IPS-18c (cell line): ENCODE data around the gene ISM1.

Experiments
- H3K4me3 ChIP-seq: 2 replicates; pipeline ENCODE4 v1.7.0; 2013; ENCODE audit warnings: low read depth, mild to moderate bottlenecking, low read length, moderate library complexity; ENCODE audit not compliant: insufficient read depth
- H3K9me3 ChIP-seq: one replicate; pipeline ENCODE4 v1.6.1; 2013; ENCODE audit warnings: mild to moderate bottlenecking, low read length, moderate library complexity; ENCODE audit not compliant: control insufficient read depth, insufficient read depth

Gene ISM1

GRCh38 chr20:13286607-13287006 is 65.5 kb downstream of the ISM1 start:
- no peak overlapping the region for H3K4me3 ChIP-seq
- H3K9me3 ChIP-seq = no peaks in the 10 kb centered on the region

GRCh38 chr20:13288357-13288756 is 67.3 kb downstream of the ISM1 start:
- Histone ChIP-seq H3K4me3 (no peak overlapping the region), H3K9me3 (no peaks in the 10 kb centered on the region)

GRCh38 chr20:13289031-13289430 is 68.0 kb downstream of the ISM1 start:
- H3K4me3 ChIP-seq = no peak overlapping the region
- H3K9me3 ChIP-seq = no peaks in the 10 kb centered on the region

GRCh38 chr20:13290724-13291123 is 69.7 kb downstream of the ISM1 start:
- H3K4me3 ChIP-seq = no peak overlapping the region
- H3K9me3 ChIP-seq = no peaks in the 10 kb centered on the region

GRCh38 chr20:13291157-13291556 is 70.1 kb downstream of the ISM1 start:
- H3K4me3 ChIP-seq = no peak overlapping the region
- no peaks in the 10 kb centered on the region for H3K9me3 ChIP-seq

GRCh38 chr20:13292201-13292885 is 71.3 kb downstream of the ISM1 start:
- Histone ChIP-seq H3K9me3 (no peaks in the 10 kb centered on the region), H3K4me3 (no peak overlapping the region)

DNA sequence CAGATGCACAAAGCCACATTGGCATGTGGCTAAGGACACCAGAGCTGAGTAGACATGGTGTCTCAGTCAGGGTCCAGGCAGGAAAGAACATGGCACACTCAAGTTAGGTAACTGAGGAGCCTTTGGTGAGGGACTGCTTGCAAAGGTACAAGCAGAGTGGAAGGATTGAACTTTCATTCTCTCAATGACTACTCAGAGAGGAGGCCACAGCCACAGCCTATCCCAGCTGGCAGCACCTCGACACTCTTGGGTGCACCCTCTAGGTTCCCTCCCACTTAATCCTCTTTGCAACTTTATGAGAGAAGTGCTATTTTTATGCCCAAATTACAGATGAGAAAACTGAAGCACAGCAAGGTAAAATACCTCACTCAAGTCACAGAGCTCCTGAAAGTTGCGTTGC is 73.4 kb downstream of the ISM1 start:
- H3K9me3 ChIP-seq = no peaks in the 10 kb centered on the region
- H3K4me3 ChIP-seq = no peak overlapping the region

DNA sequence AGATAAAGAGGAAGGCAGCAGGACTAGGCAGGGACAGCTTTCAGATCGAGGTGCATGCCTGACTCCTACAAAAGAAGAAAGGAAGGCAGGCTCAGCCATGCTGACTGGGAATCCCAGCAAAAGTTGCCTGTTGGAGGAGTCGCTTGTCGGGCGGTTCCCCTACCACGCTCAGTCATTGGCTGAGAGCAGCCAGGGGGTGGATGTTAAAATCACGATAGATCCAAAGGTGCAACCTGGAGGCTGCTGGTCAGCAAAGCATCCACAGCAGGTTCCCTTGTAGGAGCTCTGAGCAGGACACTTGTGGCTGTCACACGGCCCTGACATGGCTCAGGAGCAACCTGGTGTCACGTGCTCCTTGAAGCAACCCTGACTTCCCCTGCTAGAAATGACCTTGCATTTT is 74.6 kb downstream of the ISM1 start:
- Histone ChIP-seq H3K4me3 (no peak overlapping the region), H3K9me3 (no peaks in the 10 kb centered on the region)

DNA sequence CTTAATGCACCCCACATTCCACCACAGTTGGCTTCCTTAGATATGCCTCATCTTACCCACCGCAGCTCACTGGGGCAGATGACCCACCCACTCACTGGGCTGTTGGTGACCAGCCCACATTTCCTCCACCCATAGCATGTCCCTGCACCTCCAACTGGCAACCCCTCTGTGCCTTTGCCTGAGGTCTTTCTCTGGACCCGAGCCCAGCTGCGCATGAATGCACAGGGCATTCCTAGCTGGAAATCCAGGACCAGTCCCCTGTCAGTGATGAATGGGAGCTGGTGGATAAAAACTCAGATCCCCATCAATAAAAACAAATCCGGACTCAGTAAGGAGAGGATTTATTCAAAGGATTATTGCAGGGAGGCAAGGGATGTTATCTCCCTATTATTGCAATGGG is 75.0 kb downstream of the ISM1 start:
- H3K4me3 ChIP-seq = no peak overlapping the region

DNA sequence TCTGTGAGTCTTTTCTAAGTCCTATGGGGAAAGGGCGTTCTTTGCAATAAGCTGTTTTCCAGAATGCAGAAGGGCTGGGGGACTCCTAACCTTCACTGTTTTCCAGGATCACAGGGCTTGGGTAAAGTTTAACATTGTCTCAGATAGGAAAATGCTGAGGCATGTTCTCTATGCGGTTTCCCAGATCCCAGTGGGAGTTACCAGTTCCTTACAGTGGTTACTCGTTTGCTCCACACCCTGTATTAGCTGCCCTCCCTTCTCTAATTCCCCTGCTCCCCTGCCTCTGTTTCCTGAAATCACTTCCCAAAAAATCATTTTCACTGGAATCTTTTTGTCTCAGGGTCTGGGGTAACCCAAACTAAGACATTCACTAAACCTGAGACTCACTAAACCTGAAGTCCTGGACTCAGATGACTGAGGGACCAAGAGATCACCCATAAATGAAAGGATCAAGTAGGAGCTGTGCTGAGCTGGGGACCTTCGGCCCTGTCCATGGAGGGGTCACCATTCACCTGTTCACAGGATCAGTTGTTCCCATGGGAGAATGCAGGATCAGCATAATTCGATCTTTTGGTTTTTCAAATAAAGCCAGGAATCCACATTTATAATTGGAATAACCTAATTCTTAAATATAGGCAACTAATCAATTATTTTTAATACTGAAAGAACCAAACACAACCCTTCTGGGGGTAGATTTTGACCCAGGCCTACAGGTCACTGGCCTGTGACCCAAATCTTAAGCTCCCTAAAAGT is 76.2 kb downstream of the ISM1 start:
- no peak overlapping the region for H3K4me3 ChIP-seq

More for the DNA sequence above, 75.0 kb downstream of the ISM1 start:
- H3K9me3 ChIP-seq = no peaks in the 10 kb centered on the region

DNA sequence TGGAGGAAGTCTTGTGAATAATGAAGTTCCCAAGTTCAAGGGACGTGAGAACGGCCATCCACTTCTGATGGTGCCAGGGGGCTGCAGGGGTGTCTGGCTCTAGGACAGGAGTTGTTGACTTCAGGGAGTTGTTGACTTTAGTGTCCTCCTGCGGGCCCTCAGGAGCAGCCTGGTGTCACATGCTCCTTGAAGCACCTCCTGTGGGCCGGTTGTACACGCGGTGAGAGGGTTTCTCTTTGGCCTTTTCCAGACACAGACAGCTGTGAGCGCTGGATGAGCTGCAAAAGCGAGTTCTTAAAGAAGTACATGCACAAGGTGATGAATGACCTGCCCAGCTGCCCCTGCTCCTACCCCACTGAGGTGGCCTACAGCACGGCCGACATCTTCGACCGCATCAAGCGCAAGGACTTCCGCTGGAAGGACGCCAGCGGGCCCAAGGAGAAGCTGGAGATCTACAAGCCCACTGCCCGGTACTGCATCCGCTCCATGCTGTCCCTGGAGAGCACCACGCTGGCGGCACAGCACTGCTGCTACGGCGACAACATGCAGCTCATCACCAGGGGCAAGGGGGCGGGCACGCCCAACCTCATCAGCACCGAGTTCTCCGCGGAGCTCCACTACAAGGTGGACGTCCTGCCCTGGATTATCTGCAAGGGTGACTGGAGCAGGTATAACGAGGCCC is 77.8 kb downstream of the ISM1 start:
- H3K4me3 ChIP-seq = no peak overlapping the region
- no peaks in the 10 kb centered on the region for H3K9me3 ChIP-seq

More for the DNA sequence above, 76.2 kb downstream of the ISM1 start:
- H3K9me3 ChIP-seq = no peaks in the 10 kb centered on the region

- Histone ChIP-seq H3K9me3 (no peaks in the 10 kb centered on the region), H3K4me3 (no peak overlapping the region)
Observed at GRCh38 chr20:13299401-13299800, 78.3 kb downstream of the ISM1 start.

DNA sequence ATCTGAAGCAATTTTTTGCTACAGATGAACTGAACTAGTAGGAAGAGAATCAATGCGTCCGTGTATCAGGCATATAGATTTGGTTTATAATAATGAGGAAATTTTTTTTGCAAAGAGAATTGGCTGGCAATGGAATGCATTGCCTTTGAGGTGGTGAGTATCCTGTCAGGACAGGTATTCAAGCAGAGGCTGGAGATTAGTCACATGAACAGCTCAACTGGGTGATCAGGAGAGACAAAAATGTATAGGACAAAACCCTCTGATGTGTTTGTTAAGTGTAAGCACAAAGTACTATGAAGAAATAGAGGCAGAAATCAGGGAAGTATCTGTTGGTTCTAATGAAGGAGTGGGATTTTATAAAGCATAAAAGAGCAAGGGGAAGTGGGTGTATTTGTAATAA is 80.5 kb downstream of the ISM1 start:
- no peak overlapping the region for H3K4me3 ChIP-seq
- no peaks in the 10 kb centered on the region for H3K9me3 ChIP-seq

- H3K4me3 ChIP-seq = no peak overlapping the region
- H3K9me3 ChIP-seq = no peaks in the 10 kb centered on the region
Observed at GRCh38 chr20:13302647-13303450, 81.8 kb downstream of the ISM1 start.

DNA sequence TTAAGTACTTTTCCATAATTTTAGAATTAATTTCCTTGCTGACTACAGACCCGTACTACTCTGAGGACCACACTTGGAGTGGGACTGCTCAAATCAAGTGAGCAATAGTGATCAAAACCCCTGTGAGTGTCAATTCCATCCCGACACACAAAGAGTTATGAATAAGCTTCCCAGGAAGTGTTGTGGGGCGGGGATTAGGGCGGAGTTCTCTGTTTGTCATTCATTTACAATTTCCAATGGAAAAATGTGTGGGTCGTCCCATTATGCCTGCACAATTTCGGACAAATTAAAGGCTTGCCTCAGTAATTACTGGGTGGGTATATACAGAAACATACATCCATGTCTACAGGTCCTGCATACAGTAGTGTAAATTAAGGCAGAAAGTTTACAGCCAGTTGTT is 84.2 kb downstream of the ISM1 start:
- Histone ChIP-seq H3K9me3 (no peaks in the 10 kb centered on the region), H3K4me3 (no peak overlapping the region)

GRCh38 chr20:13307562-13308163 is 86.6 kb downstream of the ISM1 start:
- Histone ChIP-seq H3K4me3 (no peak overlapping the region), H3K9me3 (no peaks in the 10 kb centered on the region)

GRCh38 chr20:13312300-13312699 is 91.2 kb downstream of the ISM1 start:
- no peaks in the 10 kb centered on the region for H3K9me3 ChIP-seq
- no peak overlapping the region for H3K4me3 ChIP-seq
